Stimulated activated CD8-positive, alpha-beta memory T cell treated with anti-CD3 and anti-CD28 coated beads, Interleukin-15, amount 100 ng/mL, for 1 hour (primary cell): ENCODE data around the gene LRRC23.

Experiments used
- DNase-seq: peaks from one replicate; pipeline ENCODE4 v3.0.0-alpha.2; 2020; ENCODE audit warnings: low read depth

Gene LRRC23

GRCh38 chr12:6925540-6926279 lies 21.1 kb downstream of the LRRC23 start:
- DNase-seq: no peak

- DNase-seq: no peak
Observed at GRCh38 chr12:6927379-6928021, 22.9 kb downstream of the LRRC23 start, which contains the start of gene ATN1. Gene ATN1, plus strand, starts transcription at chr12:6927959. Its CDS starts 6,043 bp downstream, at chr12:6934002.

GRCh38 chr12:6928022-6928702 lies 23.5 kb downstream of the LRRC23 start:
- no peak for DNase-seq

- DNase-seq: no peak
Observed at GRCh38 chr12:6928703-6929407, 24.2 kb downstream of the LRRC23 start.

GRCh38 chr12:6929466-6930452 lies 25.1 kb downstream of the LRRC23 start:
- DNase-seq: no peak

GRCh38 chr12:6932766-6933165 lies 28.1 kb downstream of the LRRC23 start:
- no peak for DNase-seq

- DNase-seq: no peak
Observed at GRCh38 chr12:6934110-6934509, 29.5 kb downstream of the LRRC23 start.

GRCh38 chr12:6935371-6936193 lies 31.0 kb downstream of the LRRC23 start:
- DNase-seq: no peak

- no peak for DNase-seq
Observed at GRCh38 chr12:6936194-6936635, 31.6 kb downstream of the LRRC23 start.

GRCh38 chr12:6936636-6937480 lies 32.2 kb downstream of the LRRC23 start:
- DNase-seq: no peak

- peak; percentile 85 for DNase-seq
Observed at GRCh38 chr12:6937481-6938352, 33.1 kb downstream of the LRRC23 start.

- DNase-seq: no peak
Observed at GRCh38 chr12:6938353-6939190, 34.0 kb downstream of the LRRC23 start.

GRCh38 chr12:6939191-6939540 lies 34.5 kb downstream of the LRRC23 start:
- no peak for DNase-seq

- DNase-seq: no peak
Observed at GRCh38 chr12:6941267-6941666, 36.6 kb downstream of the LRRC23 start.

GRCh38 chr12:6941782-6942181 lies 37.2 kb downstream of the LRRC23 start:
- DNase-seq: no peak

- no peak for DNase-seq
Observed at GRCh38 chr12:6942331-6942665, 37.7 kb downstream of the LRRC23 start.

- no peak for DNase-seq
Observed at GRCh38 chr12:6943389-6943721, 38.7 kb downstream of the LRRC23 start.
